Stimulated activated CD8-positive, alpha-beta memory T cell treated with anti-CD3 and anti-CD28 coated beads, Interleukin-4, amount 100 ng/mL, for 24 hours (primary cell): Measurements from ENCODE around the gene SFN.
"Not testable (repeated sequence)": the region's sequence is repeated elsewhere in the genome, so short reads cannot be mapped to it uniquely, and the experiment has no call there.

Source experiments
- DNase-seq: peaks from one replicate; pipeline ENCODE4 v3.0.0-alpha.2; 2020; ENCODE audit warnings: low read depth

Gene SFN

DNA sequence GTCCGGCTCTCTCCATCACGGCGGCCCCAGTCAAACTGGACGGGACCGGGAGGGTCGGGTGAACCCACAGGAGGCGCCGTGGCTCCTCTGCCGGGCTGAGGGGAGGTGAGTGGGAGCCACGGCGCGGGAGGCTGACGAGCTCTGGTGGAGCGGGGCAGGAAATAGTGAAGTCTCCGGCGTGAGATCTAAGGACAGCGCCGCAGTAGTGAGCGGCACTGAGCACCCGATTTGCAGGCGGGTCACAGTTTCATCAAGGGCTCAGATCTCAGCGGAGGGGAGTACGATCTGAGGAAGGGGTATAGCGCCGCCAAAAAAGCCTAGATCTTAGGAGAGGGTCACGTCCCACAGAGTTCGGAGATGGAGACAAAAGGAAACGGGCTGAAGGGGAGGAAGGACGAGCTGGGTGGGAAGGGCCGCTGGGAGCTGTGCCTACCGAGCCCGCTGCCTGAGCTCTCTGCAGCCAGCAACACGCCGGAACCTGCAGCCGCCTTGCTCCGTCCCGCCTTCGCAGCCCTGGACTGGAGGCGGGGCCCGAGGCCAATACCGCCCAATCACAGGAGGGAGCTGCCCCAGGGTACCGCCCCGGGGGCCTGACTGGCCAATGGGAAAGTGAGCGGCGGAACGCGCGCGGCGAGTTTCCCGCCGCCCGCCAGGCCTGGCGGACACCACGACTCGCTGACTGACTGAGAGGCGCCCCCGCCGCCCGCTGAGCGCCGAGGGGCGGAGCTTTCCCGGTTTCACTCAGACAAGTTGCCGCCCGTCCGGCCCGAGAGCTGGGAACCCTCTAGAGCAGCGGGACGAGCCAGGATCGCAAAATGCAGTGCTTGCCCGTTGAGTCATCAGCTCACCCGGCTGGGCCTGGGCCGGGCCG lies 1.9 kb downstream of the SFN start:
- DNase-seq = peak; percentile 91

DNA sequence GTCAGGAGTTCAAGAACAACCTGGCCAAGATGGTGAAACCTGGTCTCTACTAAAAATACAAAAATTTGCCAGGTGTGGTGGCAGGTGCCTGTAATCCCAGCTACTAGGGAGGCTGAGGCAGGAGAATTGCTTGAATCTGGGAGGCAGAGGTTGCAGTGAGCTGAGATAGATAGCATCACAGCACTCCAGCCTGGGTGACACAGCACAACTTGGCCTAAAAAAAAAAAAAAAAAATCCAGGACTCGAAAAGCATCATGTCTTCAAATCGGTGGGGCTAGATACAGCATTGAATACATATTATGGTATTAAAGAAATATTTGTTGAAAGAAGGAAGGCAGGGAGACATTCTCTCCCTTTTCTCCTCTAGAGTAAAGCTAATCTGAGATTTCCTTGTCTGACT lies 10.1 kb downstream of the SFN start:
- not testable (repeated sequence) for DNase-seq

DNA sequence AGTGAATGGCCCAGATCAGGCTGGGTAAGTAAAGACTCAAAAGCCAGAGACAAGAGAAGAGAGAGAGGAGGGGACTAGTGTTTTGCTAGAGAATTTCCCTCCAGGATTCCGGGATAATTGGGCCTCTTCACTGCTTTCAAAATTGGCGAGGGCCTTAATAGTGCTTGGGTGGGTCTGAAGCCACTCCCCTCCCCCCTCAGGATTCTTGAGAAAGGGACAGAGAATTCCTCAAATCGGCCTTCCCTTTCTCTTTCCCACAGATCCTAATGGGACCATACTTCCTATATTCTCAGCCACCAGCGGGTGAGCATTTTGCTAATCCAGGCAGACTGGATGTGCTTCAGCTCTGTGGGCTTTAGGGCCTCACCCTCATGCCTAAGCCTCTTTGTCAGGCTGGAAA lies 11.9 kb downstream of the SFN start:
- no peak for DNase-seq

DNA sequence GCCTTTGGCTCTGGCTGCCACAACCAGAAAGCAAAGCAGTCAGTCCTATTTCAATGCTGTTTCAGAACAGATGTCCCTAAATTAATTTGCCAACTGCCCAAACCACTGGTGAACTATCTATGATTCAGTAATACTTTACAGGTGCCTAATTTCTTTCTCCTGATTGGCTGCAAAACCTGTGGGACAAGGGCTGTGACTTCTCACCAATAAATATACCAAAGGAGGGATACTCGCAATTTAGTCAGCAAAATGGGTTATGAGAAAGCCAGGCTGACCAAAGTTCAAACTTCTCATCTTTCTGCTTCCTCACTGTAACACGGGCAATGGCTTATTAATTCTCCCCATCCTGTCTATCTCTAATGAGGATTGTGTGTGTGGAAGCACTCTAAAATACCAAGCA lies 14.4 kb downstream of the SFN start:
- no peak for DNase-seq

DNA sequence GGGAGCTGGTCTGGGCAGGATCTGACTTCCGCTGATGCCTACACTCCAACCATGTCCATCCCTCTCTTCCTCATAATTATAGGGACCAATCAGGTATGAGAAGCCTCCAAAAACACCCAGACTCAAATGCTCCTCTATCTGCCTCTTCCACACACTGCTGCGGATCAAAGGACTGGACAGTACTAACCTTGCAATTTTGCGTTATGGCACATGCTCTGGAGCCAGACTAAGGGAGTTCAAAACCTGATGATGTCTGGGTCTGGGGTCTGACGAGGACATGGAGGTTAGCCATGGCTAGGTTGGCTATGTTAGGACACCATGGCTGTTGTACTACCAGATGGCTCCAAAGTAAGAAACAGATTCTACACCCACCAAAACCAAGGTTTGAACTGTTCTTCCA lies 16.8 kb downstream of the SFN start:
- no peak for DNase-seq

DNA sequence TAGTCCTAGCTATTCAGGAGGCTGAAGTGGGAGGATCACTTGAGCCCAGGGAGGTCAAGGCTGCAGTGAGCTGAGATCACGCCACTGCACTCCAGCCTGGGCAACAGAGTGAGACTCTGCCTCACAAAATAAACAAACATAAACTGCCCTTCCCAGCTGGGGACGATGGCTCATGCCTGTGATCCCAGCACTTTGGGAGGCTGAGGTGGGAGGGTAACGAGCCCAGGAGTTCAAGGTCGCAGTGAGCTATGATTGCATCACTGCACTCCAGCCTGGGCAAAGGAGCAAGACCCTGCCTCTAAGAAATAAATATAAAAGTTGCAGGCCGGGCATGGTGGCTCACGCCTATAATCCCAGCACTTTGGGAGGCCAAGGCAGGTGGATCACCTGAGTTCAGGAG lies 18.7 kb downstream of the SFN start:
- DNase-seq = not testable (repeated sequence)

DNA sequence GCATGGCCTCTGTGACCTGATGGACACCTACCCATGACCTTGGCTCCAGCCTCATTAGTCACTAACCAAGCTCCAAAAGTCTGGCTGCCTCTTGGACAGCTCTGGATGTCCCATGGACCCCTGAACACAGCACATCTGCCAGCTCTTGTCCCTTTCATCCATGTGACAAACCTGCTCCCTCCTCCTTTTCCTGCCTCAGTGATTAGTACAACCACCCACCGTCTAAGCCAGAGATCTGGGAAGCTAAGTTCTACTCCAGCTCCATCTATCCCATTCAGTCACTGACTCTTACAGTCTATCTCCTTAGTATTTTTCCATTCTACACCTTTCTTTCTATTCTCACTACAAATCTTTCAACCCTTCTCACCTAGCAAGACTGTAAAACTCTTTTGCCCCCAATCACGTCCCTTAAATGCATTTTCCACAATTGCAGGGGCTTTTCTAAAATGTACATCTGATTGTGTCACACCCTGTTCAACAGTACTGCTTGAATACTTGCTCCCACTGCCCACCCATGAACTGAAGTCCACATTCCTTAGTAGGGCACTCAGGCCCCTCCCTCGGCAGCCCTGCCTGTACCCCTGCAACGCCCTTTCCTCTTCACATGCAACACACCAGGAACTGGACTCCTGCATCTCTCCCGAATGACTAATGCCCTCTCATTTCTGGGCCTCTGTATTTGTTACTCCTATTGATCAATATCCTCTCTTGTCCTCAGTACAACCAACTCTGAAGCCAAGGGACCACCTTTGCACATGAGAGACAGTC lies 19.9 kb downstream of the SFN start:
- DNase-seq = no peak

DNA sequence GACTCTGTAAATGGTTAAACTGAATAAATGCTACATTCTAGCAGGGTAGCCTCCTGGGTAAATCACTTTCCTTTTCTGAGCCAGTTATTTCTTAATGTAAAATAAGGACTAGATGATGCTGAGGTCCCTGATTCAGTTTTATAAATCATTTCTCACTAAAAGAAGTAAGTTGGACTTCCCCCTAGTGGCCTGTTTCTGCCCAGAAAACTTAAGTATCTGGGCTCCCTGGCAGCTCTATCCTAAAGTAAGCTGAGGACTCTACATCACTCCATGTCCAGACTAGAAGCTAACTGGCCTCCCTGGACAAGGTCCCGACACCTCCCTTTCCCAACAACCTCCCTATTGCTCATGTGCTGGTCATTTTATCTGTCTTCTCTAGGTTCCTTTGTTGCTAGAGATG lies 24.2 kb downstream of the SFN start:
- no peak for DNase-seq

DNA sequence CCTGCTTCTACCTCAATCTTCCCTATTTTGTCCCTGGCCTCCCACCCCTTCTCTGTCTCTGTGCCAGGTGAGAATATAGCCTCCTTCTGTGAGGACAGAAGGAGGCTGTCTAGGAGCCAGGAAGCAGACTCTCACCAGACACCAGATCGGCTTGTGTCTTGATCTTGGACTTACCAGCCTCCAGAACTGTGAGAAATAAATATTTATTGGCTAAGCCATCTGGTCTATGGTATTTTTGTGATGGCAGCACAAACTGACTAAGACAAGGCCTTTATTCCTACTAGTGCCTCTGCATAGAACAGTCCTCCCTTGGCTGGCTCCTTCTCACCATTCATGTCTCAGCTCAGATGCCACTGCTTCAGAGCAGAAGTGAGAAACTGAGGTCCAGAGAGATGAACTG lies 25.3 kb downstream of the SFN start:
- no peak for DNase-seq

DNA sequence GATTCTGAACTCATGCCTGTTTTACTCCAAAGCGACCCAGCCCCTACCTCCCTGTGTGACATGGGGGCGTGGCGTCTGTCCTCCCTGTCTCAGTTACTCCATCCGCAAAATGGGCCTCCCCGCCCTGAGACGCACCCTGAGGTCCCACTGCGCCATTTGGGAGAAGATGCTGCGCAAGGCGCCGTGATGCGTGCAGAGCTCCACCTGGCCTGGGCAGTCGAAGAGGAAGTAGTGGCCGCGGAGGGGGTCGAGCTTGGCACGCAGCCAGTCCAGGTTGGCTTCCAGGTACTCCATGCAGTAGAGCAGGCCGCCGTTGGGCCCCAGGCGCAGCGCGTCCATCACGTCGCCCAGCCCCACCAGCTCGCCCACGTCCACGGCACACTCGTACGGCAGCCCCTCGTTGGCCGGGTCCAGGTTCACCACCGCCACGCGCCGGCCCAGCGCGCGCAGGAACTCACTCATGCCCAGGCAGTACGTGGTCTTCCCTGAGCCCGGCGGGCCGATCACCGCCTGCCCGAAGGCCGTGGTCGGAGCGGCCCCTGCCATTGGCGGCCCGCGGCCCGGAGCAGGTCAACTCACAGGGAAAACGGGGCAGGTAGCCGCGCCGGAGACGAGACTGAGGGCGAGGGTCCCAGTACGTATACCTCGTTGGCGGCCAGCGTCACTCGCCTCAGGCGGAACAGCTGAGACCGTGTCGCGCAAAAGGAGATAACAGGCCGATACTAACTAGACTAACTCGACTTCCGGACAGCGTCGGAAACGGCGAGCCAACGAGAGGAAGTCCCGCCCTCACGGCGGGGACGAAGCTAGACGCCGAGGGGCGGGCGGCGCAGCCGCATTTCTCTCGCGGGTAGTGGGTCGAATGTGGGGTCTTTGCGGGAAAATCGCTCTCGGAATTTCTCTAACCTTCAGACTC lies 26.9 kb downstream of the SFN start, which contains the start of gene GPN2:
GPN2 (minus strand) TSS at position 733 of the 916 bp plus-strand sequence; CDS start at position 546, 187 bp downstream.
- DNase-seq = peak; percentile 67

DNA sequence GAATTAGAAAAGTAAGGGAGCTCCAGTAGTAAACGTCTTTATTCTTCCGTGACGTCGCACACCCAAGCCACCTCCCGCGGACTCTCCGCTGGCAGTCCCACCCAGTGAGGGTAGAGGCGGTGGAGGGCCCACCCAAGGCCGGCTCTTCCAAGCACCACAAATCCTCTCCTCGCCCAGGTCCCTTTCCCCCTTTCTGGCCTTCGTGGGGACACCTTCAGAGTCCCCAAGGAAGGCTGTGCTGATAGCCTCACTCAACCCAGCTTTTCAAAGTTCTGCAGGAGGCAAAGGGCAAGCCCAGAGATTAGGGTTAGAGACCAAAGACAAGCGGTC lies 27.5 kb downstream of the SFN start:
- no peak for DNase-seq

DNA sequence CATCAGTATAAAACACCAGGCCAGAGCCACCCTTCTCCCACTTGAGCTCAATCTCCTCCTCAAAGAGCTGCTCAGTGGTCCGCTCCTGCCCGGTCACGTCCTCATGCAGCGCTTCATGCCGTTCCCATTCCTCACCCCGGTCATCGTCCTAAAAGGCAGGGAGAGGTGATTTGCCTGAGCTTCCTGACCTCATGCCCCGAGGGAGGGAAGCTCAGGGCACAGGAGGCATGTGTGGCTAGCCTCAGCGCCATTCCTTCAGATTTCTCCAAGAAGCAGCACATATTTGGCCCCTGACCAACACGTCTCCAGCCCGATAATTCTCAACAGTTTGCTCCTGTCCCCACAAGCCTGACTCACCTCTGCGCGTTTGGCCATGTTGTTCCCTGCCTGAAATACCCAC lies 31.3 kb downstream of the SFN start:
- no peak for DNase-seq

DNA sequence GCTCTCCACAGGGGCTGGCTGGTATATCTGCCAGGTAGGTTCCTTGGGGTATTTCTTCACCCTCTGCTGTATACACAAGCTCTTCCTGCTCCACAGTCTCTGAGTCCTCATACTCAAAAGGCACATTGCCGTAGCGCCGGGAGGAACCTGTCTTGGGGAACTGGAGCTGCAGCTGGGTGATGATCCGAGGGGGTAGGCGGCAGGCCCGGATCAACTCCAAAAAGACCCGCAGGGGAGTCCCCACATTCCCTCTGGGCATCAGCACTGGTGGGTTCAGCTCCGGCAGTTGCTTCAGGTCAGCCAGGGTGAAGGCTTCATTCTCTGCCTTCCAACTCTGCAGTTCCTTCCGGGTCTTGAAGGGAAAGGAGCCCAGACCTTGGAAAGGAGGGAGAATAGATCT lies 34.4 kb downstream of the SFN start:
- no peak for DNase-seq

DNA sequence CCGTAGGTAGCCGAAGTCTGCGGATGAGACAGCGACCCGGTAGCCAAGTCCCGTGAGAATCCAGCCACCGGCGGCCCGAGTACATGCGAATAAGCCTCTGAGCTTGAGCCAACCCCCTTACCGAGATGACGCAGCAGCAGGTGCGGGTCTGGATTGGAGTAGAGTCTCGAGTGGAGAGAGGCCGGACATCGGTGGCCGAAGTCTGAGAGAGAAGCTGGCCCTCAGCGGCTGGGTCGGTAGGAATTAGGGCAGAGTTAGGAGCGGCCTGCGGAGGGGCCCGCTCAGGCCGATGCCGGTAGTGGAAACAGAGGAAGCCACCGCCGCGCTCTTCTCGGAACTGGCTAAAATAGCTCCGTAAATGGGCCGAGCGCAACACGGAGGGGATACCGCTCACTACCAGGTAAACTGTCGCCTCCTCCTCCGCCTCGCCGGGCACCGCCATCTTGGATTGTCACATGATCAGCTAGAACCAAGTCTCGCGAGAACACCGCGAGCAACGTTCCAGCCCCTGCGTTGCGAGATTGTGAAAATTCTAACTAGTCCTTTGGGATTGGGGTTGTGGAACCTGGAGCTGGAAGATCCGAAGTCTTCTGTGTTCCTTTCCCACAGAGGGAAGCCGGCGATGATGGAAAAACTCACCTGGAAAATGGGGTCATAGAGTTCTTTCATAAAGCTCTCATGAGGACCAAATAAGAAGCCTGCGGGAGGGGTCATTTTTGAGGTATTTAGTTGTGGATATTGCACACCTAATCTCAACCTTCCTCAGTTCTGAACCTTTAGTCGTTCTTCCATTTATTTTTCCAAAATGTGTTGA lies 37.3 kb downstream of the SFN start, which contains the start of gene GPATCH3:
GPATCH3 (minus strand) TSS at position 467 of the 814 bp plus-strand sequence; CDS start at position 442, 25 bp downstream.
- DNase-seq = peak; percentile 76

DNA sequence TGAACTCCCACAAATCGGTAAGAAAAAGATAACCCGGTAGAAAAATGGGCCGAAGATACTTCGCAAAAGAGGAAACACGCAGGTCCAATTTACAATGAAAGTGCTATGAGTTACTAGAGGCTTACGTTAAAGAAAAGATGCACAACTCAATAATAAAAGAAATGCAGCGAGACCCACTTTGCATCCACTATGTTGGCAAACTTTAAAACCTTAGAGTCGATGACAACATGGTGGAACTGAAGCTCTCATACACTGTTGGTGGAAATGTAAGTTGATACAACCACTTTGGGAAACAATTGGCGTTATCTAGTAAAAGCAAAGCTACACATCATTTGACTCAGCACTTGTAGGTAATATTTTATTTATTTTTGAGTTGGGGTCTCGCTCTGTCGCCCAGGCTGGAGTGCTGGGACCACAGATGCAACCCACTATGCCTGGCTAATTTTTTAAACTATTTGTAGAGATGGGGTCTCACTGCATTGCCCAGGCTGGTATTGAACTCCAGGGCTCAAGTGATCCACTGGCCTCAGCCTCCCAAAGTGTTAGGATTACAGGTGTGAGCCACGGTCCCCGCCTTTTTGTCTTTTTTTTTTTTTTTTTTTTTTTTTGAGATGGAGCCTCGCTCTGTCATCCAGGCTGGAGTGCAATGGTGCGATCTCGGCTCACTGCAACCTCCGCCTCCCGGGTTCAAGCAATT lies 38.0 kb downstream of the SFN start:
- DNase-seq = no peak

DNA sequence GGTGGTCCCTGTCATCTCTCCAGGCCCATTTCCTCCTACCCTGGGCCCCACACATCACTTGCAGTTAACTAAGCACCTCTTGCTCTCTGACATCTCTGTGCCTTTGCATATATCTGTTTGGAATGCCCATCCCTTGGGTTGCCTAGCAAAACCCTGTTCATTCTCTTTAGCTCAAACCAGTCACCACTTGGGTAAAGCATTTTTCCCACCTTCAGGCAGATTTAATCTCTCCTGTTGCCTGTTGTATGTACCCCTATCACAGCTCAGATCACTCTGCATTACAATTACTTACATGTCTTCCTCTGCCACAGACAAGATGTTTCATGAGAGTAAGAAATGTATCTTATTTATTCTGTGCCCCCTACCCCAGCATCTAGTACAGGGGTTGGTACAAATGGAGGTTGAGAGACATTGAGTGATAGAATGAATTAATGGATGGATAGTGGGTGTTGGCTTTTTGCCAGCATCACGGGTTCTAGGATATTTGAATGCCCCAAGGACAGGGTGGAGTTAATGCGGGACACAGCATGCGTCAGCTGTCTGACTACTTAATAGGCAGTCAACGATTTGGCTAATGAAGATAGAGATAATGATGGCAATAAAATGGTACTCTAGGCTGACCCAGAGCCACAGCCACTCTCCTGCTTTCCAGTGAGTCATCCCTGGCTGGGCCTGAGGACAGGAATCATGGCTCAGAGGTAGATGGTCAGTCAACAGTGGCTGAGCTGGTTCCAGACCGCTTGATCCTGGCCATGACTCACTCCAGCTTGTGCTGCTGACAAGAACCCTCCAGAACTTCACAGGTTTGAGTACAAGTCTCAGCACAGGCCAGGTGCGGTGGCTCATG lies 44.3 kb downstream of the SFN start:
- DNase-seq = no peak

DNA sequence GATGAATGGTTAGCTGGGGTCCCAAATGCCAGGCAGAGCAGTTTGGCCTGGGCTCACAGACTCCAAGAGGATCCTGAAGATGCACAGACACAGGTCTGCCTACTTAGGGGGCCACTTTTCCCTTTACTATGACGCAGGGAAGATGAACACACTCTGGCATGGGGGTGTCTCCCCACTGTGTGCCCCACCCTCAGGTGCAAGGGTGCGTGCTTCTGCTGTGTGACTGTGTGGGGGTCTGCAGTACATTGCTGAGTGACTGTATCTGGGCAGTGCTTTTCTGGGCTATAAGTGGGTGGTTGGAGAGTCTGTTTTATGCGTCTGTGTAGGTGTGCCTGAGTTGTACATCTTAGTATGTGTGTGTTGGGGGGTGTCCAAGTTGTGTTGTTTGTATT lies 47.0 kb downstream of the SFN start:
- DNase-seq = no peak

DNA sequence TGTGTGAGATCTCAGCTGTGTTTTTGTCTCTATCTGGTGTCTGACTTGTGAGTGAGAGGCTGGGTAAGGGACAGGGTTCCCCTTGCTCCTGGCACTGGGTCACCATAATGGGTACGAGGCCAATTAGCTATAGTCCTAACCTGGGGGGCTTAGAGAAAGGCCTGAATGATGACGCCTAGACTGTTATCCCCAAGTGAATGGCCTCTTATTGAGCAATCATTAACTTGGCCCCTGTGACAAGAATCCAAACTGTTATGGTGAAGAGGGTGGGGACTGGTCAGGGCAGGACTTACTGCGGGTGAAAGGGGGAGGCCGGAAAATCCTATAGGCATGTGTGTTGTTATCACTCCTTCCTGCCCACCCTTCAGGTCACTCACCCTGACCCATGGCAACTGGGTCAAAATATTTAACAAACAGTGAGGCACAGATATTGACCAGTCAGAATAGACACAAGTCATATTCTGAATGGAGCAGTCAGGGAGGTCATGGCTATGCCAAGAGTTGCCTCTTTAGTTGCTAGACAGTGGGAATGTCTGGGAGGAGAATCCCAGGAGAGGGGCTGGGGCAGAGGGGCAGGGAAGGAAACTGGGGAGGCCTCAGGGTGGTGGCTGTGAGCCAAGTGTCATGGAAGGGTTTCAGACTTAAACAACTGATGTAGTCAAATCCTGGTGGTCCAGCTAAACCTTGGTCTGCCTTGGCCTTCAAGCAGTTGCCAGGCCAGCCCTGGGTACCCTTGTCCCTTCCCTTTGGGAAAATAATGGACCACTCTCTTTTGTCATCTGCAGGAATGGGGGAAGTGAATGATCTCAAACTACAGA lies 47.6 kb downstream of the SFN start:
- DNase-seq = no peak
